HepG2 (cell line): ENCODE measurements around the gene CYBC1. TPM values are rescaled to one million over a fixed set of nuclear protein-coding genes. Genes with fewer than 3 reads are reported as not detected.

Experiments used
- ERF ChIP-seq: IDR thresholded peaks from 2 replicates; pipeline ENCODE4 v1.6.1; 2018; ENCODE audit warnings: missing biosample characterization, missing genetic modification reagents
- GRHL1 ChIP-seq: sonication (generic); formaldehyde crosslinking; conservative IDR thresholded peaks from 2 replicates; pipeline ENCODE4 v1.8.0; 2022; ENCODE audit warnings: missing genetic modification reagents
- ISX ChIP-seq: sonication (generic); formaldehyde crosslinking; conservative IDR thresholded peaks from 2 replicates; pipeline ENCODE4 v1.5.0; 2020; ENCODE audit warnings: missing genetic modification reagents
- KIAA2018 ChIP-seq: sonication (generic); formaldehyde crosslinking; IDR thresholded peaks from 2 replicates; pipeline ENCODE4 v1.5.0; 2020; ENCODE audit warnings: mild to moderate bottlenecking, missing genetic modification reagents, borderline replicate concordance
- MXI1 ChIP-seq: IDR thresholded peaks from 3 replicates; pipeline ENCODE4 v1.6.1; 2012; ENCODE audit warnings: low read depth, low read length, inconsistent platforms, borderline replicate concordance
- PPARG ChIP-seq: conservative IDR thresholded peaks from 2 replicates; pipeline ENCODE4 v1.6.1; 2016; ENCODE audit warnings: missing biosample characterization, missing genetic modification reagents
- PRMT3 ChIP-seq: sonication (generic); formaldehyde crosslinking; IDR thresholded peaks from 2 replicates; pipeline ENCODE4 v1.8.1; 2022; ENCODE audit warnings: low read depth, mild to moderate bottlenecking, moderate library complexity, missing genetic modification reagents, borderline replicate concordance
- RFX3 ChIP-seq: IDR thresholded peaks from 2 replicates; pipeline ENCODE4 v1.6.1; 2016; ENCODE audit warnings: missing biosample characterization, missing genetic modification reagents
- SRY ChIP-seq: sonication (generic); formaldehyde crosslinking; IDR thresholded peaks from 2 replicates; pipeline ENCODE4 v1.8.0; 2022; ENCODE audit warnings: mild to moderate bottlenecking, missing genetic modification reagents
- ZNF777 ChIP-seq: sonication (generic); formaldehyde crosslinking; IDR thresholded peaks from 2 replicates; pipeline ENCODE4 v1.4.0; 2020; ENCODE audit warnings: missing genetic modification reagents
- polyA plus RNA-seq, 8 experiments: library from polyadenylated mRNA; depleted of rRNA in 3 of 8; stranded (reverse) in 7 of 8; unstranded in 1 of 8; fragments of >200 nt; fragmentation: Illumina TruSeq in 4 of 8; extraction: Trizol in 4 of 8; gene quantifications; 2 replicates each; pipeline versions ENCODE4 v1.2.1 to v1.2.3, GENCODE V29; 2011 to 2016; ENCODE audit warnings: low read depth in 4 of 8, missing spikeins in 1 of 8, mixed read lengths in 1 of 8; ENCODE audit not compliant: insufficient read depth in 1 of 8
- total RNA-seq, 5 experiments: library from RNA; depleted of rRNA; stranded (reverse); fragments of >200 nt; fragmentation: Illumina TruSeq; extraction: Trizol; gene quantifications; 2 replicates each; pipeline ENCODE4 v1.2.3, GENCODE V29; 2016; ENCODE audit warnings: low read depth in 1 of 5
- TF ChIP-seq, protein P1 (sequence below): sonication (generic); formaldehyde crosslinking; conservative IDR thresholded peaks from 2 replicates; pipeline ENCODE4 v1.4.0; 2020; ENCODE audit warnings: missing genetic modification reagents

CYBC1 gene
- total and polyA plus RNA-seq, 2 of the 13 experiments (the other 11 are each of a cell fraction or from before 2014, with no cell fraction given), result 43.4 to 44.1 TPM

DNA sequence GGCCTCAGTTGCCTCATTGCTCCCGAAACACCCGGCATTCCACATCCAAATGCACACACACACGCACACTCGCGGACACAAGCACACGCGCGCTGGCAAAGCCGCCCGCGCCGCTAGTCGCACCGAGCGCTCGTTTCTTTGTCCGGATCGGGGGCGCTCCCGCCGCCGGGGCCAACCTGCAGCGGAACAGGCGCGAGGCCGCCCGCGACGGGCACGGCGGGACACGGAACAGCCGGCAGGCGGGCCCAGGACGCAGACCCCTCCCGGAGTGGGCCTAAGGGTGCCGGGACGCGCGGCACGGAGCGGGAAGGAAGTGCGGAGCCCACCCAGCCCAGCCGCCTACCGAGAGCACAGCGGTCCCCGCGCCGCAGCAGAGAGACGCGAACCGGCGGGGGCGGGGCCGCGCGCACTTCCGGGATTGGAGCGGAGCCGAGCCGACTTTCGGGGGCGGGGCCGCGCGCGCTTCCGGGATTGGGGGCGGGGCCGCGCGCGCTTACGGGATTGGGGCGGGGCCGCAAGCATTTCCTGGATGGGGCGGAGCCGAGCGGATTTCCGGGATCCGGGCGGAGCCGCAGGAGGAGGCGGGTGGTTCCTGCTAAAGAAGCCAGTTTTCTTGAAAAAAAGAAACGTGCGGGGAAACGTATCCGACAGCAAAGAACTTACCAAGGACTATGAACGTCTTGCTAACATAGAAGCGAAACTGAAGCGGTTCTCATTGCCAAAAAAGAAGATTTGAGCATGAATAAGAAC, at the start of gene CYBC1 (continued):
- no peak for TF ChIP-seq KIAA2018 (CRISPR knock-in tag)
- TF ChIP-seq ISX (CRISPR knock-in tag), result 0 out of 2 replicates have a peak, but pooled peaks have one; percentile 40
- no peak for TF ChIP-seq PPARG
- TF ChIP-seq, protein P1, sequence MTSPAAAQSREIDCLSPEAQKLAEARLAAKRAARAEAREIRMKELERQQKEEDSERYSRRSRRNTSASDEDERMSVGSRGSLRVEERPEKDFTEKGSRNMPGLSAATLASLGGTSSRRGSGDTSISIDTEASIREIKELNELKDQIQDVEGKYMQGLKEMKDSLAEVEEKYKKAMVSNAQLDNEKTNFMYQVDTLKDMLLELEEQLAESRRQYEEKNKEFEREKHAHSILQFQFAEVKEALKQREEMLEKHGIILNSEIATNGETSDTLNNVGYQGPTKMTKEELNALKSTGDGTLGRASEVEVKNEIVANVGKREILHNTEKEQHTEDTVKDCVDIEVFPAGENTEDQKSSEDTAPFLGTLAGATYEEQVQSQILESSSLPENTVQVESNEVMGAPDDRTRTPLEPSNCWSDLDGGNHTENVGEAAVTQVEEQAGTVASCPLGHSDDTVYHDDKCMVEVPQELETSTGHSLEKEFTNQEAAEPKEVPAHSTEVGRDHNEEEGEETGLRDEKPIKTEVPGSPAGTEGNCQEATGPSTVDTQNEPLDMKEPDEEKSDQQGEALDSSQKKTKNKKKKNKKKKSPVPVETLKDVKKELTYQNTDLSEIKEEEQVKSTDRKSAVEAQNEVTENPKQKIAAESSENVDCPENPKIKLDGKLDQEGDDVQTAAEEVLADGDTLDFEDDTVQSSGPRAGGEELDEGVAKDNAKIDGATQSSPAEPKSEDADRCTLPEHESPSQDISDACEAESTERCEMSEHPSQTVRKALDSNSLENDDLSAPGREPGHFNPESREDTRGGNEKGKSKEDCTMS (CRISPR knock-in tag), result no peak
- TF ChIP-seq SRY (CRISPR knock-in tag), result peak; percentile 87
- TF ChIP-seq RFX3 (CRISPR knock-in tag), result no peak
- TF ChIP-seq ERF, result peak; percentile 92
- peak; percentile 81; the same call in 1 of the 3 replicates for TF ChIP-seq MXI1
- TF ChIP-seq GRHL1 (CRISPR knock-in tag), result no peak
- 0 out of 2 replicates have a peak, but pooled peaks have one; percentile 51 for TF ChIP-seq ZNF777 (CRISPR knock-in tag)
- peak; percentile 89; the same call in 1 of the 2 replicates for TF ChIP-seq PRMT3 (CRISPR knock-in tag)
